Measurements from ENCODE around the gene SPECC1L. TPM values are rescaled to one million over a fixed set of nuclear protein-coding genes. Genes with fewer than 3 reads are reported as not detected.

Gene SPECC1L
- total RNA-seq, 1 donor from 2014 or later = 69.9 TPM

DNA sequence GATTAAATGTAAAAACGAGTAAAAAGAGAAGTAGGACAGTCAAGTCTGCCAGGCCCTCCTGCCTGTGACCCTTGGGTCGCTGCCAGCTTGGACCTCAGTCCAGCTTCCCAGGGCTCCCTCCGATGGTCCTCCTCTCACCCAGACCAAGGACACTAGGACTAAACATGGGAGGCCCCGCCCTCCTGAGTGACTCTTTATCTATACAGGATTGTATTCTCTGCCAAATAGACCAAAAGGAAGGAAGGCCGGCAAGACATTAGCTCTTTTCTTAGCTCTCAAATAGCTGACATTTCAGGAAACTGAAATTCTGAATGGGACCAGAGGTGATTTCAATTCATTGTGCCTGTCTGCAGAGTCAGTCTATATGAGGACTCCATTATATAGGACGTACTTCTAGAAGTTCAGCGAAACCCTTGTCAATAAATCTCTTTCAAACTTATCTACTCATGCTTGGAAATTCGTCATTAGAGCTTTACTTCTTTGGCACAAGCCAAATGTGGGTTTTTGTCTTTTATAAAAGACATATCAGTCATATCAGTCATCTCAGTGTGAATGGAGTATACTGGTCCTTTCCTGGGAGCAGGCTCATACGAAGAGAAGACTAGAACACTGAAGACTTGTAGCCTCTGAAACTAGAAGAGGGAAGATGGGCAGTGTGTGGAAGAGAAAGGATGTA, 185.3 kb downstream of the SPECC1L start:
- H3K36me3 ChIP-seq = no peaks in the 10 kb centered on the region
- TF ChIP-seq, protein P1, sequence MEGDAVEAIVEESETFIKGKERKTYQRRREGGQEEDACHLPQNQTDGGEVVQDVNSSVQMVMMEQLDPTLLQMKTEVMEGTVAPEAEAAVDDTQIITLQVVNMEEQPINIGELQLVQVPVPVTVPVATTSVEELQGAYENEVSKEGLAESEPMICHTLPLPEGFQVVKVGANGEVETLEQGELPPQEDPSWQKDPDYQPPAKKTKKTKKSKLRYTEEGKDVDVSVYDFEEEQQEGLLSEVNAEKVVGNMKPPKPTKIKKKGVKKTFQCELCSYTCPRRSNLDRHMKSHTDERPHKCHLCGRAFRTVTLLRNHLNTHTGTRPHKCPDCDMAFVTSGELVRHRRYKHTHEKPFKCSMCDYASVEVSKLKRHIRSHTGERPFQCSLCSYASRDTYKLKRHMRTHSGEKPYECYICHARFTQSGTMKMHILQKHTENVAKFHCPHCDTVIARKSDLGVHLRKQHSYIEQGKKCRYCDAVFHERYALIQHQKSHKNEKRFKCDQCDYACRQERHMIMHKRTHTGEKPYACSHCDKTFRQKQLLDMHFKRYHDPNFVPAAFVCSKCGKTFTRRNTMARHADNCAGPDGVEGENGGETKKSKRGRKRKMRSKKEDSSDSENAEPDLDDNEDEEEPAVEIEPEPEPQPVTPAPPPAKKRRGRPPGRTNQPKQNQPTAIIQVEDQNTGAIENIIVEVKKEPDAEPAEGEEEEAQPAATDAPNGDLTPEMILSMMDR (IDR thresholded peaks at IDR 0.05) = no peak
- no peak overlapping the region for H3K27ac ChIP-seq
- intact Hi-C loops (cut with DNase I) = no loop called here
- DNase-seq (no peak), ATAC-seq (peak; percentile 47 to 49)
- no peaks in the 10 kb centered on the region for H3K9me3 ChIP-seq
- H3K27me3 ChIP-seq (ENCODE audit: low read depth) = no peaks in the 10 kb centered on the region
- peaks cover 33% of the 10 kb centered on the region for H3K4me1 ChIP-seq
- H3K4me3 ChIP-seq = no peak overlapping the region

DNA sequence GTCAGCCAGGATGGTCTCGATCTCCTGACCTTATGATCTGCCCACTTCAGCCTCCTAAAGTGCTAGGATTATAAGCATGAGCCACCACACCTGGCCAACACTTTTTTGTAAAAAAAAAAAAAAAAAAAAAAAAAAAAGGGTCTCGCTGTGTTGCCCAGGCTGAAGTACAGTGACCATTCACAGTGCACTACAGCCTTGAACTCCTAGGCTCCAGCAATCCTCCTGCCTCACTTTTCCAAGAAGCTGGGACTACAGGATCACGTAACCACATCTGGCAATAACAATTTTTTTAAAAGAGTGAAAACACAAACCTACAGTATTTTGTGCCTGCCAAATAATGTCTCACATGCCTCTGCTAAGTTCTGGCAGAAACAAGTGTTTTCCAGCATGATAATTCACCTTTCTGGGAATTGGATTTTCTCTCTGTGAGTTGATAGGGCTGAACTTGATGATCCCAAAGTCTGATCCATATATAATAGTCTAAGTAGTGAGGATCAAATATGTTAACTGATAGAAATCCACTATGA, 187.3 kb downstream of the SPECC1L start:
- ATAC-seq = no peak
- H3K9me3 ChIP-seq = no peaks in the 10 kb centered on the region
- H3K27me3 ChIP-seq (ENCODE audit: low read depth) = no peaks in the 10 kb centered on the region
- TF ChIP-seq, protein P1 (IDR thresholded peaks at IDR 0.05) = no peak
- H3K4me1 ChIP-seq = peaks cover 40% of the 10 kb centered on the region
- H3K36me3 ChIP-seq = no peaks in the 10 kb centered on the region
- no peak overlapping the region for H3K27ac ChIP-seq
- H3K4me3 ChIP-seq = no peak overlapping the region
- intact Hi-C loops (cut with DNase I) = no loop called here
- no peak for DNase-seq

DNA sequence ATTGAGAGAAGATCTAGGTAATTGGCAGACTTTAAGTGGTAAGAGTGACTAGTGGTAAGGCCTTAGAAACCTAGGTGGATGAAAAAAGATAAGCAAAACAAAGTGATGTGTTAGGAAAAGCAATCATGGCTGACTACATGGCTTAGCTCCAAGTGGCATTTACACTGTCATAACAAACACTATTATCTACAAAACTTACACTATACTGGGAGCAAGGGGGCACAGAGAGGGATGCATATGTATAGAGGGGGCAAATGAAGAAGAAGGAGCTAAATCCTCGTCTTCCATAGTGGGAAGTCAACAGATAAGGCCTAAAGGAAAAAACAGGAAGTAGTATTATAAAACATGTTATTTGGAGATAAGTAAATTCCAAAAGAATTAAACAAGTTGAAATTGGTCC, 189.3 kb downstream of the SPECC1L start:
- H3K27ac ChIP-seq = peak overlapping the region; percentile 27
- no peak overlapping the region for H3K4me3 ChIP-seq
- ATAC-seq = no peak
- H3K27me3 ChIP-seq (ENCODE audit: low read depth) = no peaks in the 10 kb centered on the region
- TF ChIP-seq, protein P1 (IDR thresholded peaks at IDR 0.05) = no peak
- no peaks in the 10 kb centered on the region for H3K36me3 ChIP-seq
- no peak for DNase-seq
- H3K4me1 ChIP-seq = peaks cover 38% of the 10 kb centered on the region
- intact Hi-C loops (cut with DNase I) = no loop called here
- H3K9me3 ChIP-seq = no peaks in the 10 kb centered on the region

DNA sequence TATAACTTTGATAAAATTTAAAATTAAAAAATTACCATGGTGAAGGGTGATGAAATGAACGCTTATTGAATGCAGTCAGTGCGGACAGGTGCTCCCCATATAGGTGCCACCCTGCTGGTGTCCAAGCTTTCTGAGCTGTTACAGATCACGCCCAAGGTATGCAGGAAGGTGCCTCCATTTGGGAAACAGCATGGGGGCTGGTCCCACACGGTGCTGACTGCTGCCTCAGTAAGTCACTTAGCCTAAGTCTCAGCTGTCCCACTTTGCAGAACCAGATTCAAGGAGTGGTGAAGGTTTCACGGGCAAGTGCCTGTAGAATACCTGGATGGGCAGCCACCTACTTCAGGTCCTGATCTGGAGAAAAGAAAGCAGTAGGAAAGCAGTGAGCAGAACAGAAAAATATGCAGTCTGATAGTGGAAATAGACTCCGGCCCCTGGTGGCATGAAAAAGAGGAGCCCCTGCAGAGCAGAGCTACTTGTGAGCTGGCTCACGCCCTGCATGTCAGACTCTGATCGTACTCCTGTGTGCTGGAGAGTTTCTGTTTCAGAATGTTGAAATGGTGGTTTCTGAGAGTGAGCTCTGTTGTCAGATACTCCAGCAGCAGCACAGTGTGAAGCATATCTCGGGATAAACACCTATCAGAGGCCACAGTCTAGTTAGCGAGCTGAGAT, 189.9 kb downstream of the SPECC1L start:
- H3K4me3 ChIP-seq = no peak overlapping the region
- peak; percentile 43 to 57 for ATAC-seq
- no peak for DNase-seq
- TF ChIP-seq, protein P1 (IDR thresholded peaks at IDR 0.05) = no peak
- H3K36me3 ChIP-seq = no peaks in the 10 kb centered on the region
- intact Hi-C loops (cut with DNase I) = no loop called here
- no peaks in the 10 kb centered on the region for H3K27me3 ChIP-seq (ENCODE audit: low read depth)
- no peak overlapping the region for H3K27ac ChIP-seq
- H3K4me1 ChIP-seq = peaks cover 36% of the 10 kb centered on the region
- no peaks in the 10 kb centered on the region for H3K9me3 ChIP-seq

DNA sequence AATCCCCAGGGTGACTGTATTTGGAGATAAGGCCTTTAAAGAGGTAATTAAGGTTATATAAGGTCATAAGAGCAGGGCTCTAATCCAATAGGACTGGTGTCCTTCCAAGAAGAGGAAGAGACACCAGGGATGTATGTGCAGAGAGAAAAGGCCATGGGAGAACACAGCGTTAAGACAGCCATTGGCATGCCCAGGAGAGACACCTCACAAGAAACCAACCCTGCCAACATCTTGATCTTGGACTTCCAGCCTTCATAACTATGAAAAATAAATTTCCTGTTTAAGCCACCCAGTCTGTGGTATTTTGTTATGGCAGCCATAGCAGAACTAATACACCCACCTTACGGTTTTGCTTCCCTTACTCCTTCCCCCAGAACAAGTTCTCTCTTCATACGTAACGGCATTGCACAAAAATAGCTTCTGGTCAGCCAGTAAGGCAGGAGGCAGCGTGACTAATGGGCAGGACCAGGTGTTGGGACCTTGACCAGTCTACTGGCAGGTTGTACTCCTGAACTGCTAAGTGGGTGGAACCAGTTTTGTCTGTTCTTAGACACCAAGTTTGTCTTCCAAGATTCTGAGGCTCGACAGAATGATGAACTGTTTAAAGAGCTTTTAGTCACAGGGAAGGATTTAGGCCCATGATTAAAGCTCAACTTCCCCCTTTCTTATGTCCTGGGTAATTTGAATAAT, 192.6 kb downstream of the SPECC1L start:
- Histone ChIP-seq H3K27me3 (ENCODE audit: low read depth) (no peaks in the 10 kb centered on the region), H3K27ac (no peak overlapping the region), H3K4me3 (no peak overlapping the region), H3K36me3 (no peaks in the 10 kb centered on the region), H3K9me3 (no peaks in the 10 kb centered on the region), H3K4me1 (peaks cover 48% of the 10 kb centered on the region)
- TF ChIP-seq, protein P1 (IDR thresholded peaks at IDR 0.05) = no peak
- intact Hi-C loops (cut with DNase I) = no loop called here
- ATAC-seq = peak; percentile 18 to 36
- no peak for DNase-seq
